OCI-LY7 (cell line): ENCODE results near the gene KRTAP10-8. TPM values are rescaled to one million over a fixed set of nuclear protein-coding genes. Genes with fewer than 3 reads are reported as not detected.

Source experiments
- BruUV-seq: library from RNA; stranded (reverse); fragments of 400-500 nt; replicated peaks from 2 replicates; lab custom pipeline; 2021; lab: Mats Ljungman, UMichigan
- CTCF ChIA-PET: fragments of 300-600 bp; sonication (Branson Sonifier 250); formaldehyde crosslinking; loops from one replicate; lab custom pipeline; 2022; ENCODE audit warnings: antibody characterized with exemption; ENCODE audit not compliant: unreplicated experiment; lab: Charles Lee
- POLR2A ChIA-PET: fragments of 300-600 bp; sonication (Branson Sonifier 250); formaldehyde crosslinking; loops from one replicate; lab custom pipeline; 2022; ENCODE audit warnings: antibody characterized with exemption; lab: Charles Lee
- DNase-seq: peaks from one replicate; pipeline ENCODE4 v3.0.0-alpha.2; 2015; ENCODE audit warnings: low spot score
- H2AFZ ChIP-seq: fragments of 200-600 bp; sonication (generic), shearing (Covaris generic); 2 replicates; pipeline ENCODE4 v1.6.1; 2014; ENCODE audit warnings: mild to moderate bottlenecking, antibody characterized with exemption, low read length, moderate library complexity
- H3K27ac ChIP-seq: fragments of 200-600 bp; sonication (generic); 2 replicates; pipeline ENCODE4 v1.5.1; 2014; ENCODE audit warnings: mixed run types, low read depth, mild to moderate bottlenecking, moderate library complexity, low read length, inconsistent platforms; ENCODE audit not compliant: poor library complexity, severe bottlenecking
- H3K36me3 ChIP-seq: fragments of 200-600 bp; sonication (generic); 2 replicates; pipeline ENCODE4 v1.6.1; 2014; ENCODE audit warnings: mild to moderate bottlenecking, antibody characterized with exemption, low read length, moderate library complexity, mixed read lengths; ENCODE audit not compliant: insufficient read depth
- H3K4me1 ChIP-seq: fragments of 200-600 bp; sonication (generic); 2 replicates; pipeline ENCODE4 v1.5.1; 2014; ENCODE audit warnings: mild to moderate bottlenecking, low read length; ENCODE audit not compliant: insufficient read depth, poor library complexity, severe bottlenecking
- H3K4me2 ChIP-seq: fragments of 200-600 bp; sonication (generic); 2 replicates; pipeline ENCODE4 v1.6.1; 2014; ENCODE audit warnings: mild to moderate bottlenecking, low read length
- H3K4me3 ChIP-seq: fragments of 200-600 bp; sonication (generic); 2 replicates; pipeline ENCODE4 v1.5.1; 2014; ENCODE audit warnings: mild to moderate bottlenecking, low read depth, low read length; ENCODE audit not compliant: poor library complexity, severe bottlenecking
- H3K79me2 ChIP-seq: fragments of 200-600 bp; sonication (generic); 2 replicates; pipeline ENCODE4 v1.6.1; 2016; ENCODE audit warnings: low read depth, mild to moderate bottlenecking, low read length, moderate library complexity, mixed read lengths; ENCODE audit not compliant: insufficient read depth
- H3K9me2 ChIP-seq: fragments of 200-600 bp; sonication (generic); 2 replicates; pipeline ENCODE4 v1.6.1; 2016; ENCODE audit warnings: mild to moderate bottlenecking, low read length, mixed read lengths; ENCODE audit not compliant: insufficient read depth
- H3K9me3 ChIP-seq: fragments of 200-600 bp; sonication (generic); 2 replicates; pipeline ENCODE4 v1.6.1; 2014; ENCODE audit warnings: mild to moderate bottlenecking, mixed run types, low read length, mixed read lengths
- H4K20me1 ChIP-seq: fragments of 200-600 bp; sonication (generic); 2 replicates; pipeline ENCODE4 v1.6.1; 2014; ENCODE audit warnings: mild to moderate bottlenecking, antibody characterized with exemption, low read length, moderate library complexity, mixed read lengths; ENCODE audit not compliant: insufficient read depth
- EZH2phosphoT487 ChIP-seq: fragments of 200-600 bp; sonication (generic); IDR thresholded peaks from 2 replicates; pipeline ENCODE4 v1.6.1; 2018; ENCODE audit warnings: low read depth, borderline replicate concordance, mild to moderate bottlenecking, mixed run types, antibody characterized with exemption, low read length, moderate library complexity, mixed read lengths
- intact Hi-C: fragments of 100-400 bp; cut with micrococcal nuclease; formaldehyde crosslinking; loops from one replicate; pipeline ENCODE4 v1.10.0; 2022; ENCODE audit not compliant: unreplicated experiment
- total RNA-seq, 2 experiments: library from RNA; depleted of rRNA in 1 of 2; stranded (reverse); fragments of >200 nt in 1 of 2; shearing (Covaris generic) in 1 of 2; gene quantifications; 2 replicates each; pipeline ENCODE4 v1.2.3, GENCODE V29; 2014 to 2022
- TF ChIP-seq, protein P1 (sequence below): fragments of 200-600 bp; sonication (generic); conservative IDR thresholded peaks from 2 replicates; pipeline ENCODE4 v1.5.1; 2014; ENCODE audit warnings: mild to moderate bottlenecking, antibody characterized with exemption, low read length, moderate library complexity, mixed read lengths

Gene KRTAP10-8
- total RNA-seq, 2 experiments from 2014 or later, result not detected

DNA sequence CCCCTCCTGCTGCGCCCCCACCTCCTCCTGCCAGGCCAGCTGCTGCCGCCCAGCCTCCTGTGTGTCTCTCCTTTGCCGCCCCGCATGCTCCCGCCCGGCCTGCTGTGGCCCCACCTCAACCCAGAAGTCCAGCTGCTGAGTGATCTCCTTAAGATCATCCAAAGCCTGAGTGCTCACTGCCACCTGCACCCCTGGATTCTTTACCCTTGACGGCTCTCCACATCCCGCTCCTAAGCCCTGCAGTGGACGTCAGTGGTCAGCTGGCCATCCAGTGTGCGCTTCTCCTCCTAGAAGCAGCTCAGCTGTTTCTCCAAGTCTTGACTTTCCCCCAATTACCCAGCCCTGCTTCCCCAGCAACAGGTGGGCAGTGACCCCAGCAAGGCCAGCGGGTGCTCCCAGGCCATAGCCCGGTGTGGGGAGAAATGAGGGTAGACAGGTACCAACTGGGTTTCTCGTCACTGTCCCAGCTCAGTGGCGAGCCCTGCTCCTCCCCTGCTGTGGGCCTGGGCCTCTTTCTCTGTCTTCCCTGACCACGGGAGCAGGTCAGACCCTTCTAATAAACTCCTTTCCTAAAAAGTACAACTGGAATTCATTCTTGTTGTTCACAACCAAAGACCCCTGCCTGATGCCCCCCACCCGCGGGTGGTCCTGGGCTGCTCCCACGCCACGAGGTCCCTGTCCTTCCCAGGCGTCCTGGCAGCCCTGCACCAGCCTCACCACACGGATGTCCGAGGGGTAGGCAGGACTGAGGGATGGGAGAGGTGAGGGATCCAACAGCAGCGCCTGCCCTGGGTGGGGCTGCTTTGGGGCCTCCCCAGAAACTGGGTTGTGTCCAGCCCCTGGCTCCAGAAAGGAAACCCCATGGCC, 10.1 kb upstream of the KRTAP10-8 start:
- no peak overlapping the region for H3K4me3 ChIP-seq
- ChIA-PET CTCF (interaction anchor here (0.7 kb wide), 1 partner anchor 72 kb away, joined by 3 read pairs; no protein-coding TSS in a partner anchor), POLR2A (no interaction called here)
- no peak for TF ChIP-seq EZH2phosphoT487
- TF ChIP-seq, protein P1, sequence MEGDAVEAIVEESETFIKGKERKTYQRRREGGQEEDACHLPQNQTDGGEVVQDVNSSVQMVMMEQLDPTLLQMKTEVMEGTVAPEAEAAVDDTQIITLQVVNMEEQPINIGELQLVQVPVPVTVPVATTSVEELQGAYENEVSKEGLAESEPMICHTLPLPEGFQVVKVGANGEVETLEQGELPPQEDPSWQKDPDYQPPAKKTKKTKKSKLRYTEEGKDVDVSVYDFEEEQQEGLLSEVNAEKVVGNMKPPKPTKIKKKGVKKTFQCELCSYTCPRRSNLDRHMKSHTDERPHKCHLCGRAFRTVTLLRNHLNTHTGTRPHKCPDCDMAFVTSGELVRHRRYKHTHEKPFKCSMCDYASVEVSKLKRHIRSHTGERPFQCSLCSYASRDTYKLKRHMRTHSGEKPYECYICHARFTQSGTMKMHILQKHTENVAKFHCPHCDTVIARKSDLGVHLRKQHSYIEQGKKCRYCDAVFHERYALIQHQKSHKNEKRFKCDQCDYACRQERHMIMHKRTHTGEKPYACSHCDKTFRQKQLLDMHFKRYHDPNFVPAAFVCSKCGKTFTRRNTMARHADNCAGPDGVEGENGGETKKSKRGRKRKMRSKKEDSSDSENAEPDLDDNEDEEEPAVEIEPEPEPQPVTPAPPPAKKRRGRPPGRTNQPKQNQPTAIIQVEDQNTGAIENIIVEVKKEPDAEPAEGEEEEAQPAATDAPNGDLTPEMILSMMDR, result no peak
- no peaks in the 10 kb centered on the region for H3K4me1 ChIP-seq
- H4K20me1 ChIP-seq, result no peaks in the 10 kb centered on the region
- H3K9me2 ChIP-seq, result no peaks in the 10 kb centered on the region
- BruUV-seq, result no TSS peak
- H2AFZ ChIP-seq, result no peak overlapping the region
- DNase-seq, result no peak
- no peak overlapping the region for H3K4me2 ChIP-seq
- H3K27ac ChIP-seq, result no peak overlapping the region
- H3K79me2 ChIP-seq, result no peaks in the 10 kb centered on the region
- no peaks in the 10 kb centered on the region for H3K9me3 ChIP-seq
- H3K36me3 ChIP-seq, result no peaks in the 10 kb centered on the region
- intact Hi-C loops, result no loop called here

DNA sequence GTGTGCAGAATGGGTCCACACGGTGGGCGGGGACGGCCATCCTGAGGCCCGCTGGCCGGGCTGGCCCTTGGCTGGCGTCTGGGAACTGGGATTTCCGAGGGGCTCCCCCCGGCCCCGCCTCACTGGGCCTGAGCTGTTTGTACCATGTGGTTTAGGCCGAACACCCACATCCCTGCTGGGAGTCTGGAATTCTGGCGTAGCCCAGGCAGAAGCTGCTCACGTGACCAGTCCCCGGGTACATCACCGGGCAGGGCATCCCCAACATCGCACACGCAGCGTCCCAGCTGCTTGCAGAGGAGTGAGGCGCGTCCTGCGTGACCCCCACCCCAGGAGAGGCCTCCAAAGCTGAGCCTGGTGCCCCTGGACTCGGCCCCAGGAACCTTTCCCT, 9.4 kb upstream of the KRTAP10-8 start:
- BruUV-seq, result no TSS peak
- Histone ChIP-seq H3K4me2 (no peak overlapping the region), H2AFZ (no peak overlapping the region), H3K79me2 (no peaks in the 10 kb centered on the region), H3K4me3 (no peak overlapping the region), H3K27ac (no peak overlapping the region), H3K36me3 (no peaks in the 10 kb centered on the region), H3K9me2 (no peaks in the 10 kb centered on the region), H3K4me1 (no peaks in the 10 kb centered on the region), H4K20me1 (no peaks in the 10 kb centered on the region), H3K9me3 (no peaks in the 10 kb centered on the region)
- CTCF ChIA-PET, result interaction anchor here (0.5 kb wide), 1 partner anchor 24 kb away, joined by 4 read pairs; the partner anchor contains the start of gene KRTAP10-9
- no peak for DNase-seq
- intact Hi-C loops, result no loop called here
- POLR2A ChIA-PET, result no interaction called here
- TF ChIP-seq, protein P1, result no peak
- TF ChIP-seq EZH2phosphoT487, result no peak
